H1 (cell line): ENCODE data around the gene GOLGA7B. TPM values are rescaled to one million over a fixed set of nuclear protein-coding genes. Genes with fewer than 3 reads are reported as not detected.

Source experiments
- CTCF ChIA-PET: fragments of 300-600 bp; sonication (Branson Sonifier 250); formaldehyde crosslinking; loops from one replicate; lab custom pipeline; 2021; ENCODE audit not compliant: partially characterized antibody; lab: Charles Lee
- POLR2A ChIA-PET: fragments of 300-600 bp; sonication (Branson Sonifier 250); formaldehyde crosslinking; loops from one replicate; lab custom pipeline; 2021; ENCODE audit warnings: inconsistent platforms; ENCODE audit not compliant: partially characterized antibody; lab: Charles Lee
- DNase-seq, 2 experiments: peaks; one replicate each; pipeline versions ENCODE4 v3.0.0 to v3.0.0-alpha.2; 2010 to 2022; ENCODE audit warnings: low spot score in 2 of 2, low read depth in 1 of 2, mixed read lengths in 1 of 2
- FAIRE-seq: peaks from 2 replicates; lab custom pipeline; 2011; peaks lifted over from hg19 to GRCh38; lab: Jason Lieb, UNC
- H2AFZ ChIP-seq: 2 replicates; pipeline ENCODE4 v1.8.1; 2012; ENCODE audit warnings: low read length, inconsistent platforms
- H2AK5ac ChIP-seq: 2 replicates; pipeline ENCODE4 v1.6.1; 2013; ENCODE audit warnings: low read depth, low read length
- H2BK120ac ChIP-seq: replicated peaks from 2 replicates; pipeline ENCODE3; 2013; ENCODE audit warnings: low read depth, low read length, inconsistent platforms
- H2BK12ac ChIP-seq: 2 replicates; pipeline ENCODE4 v1.6.1; 2013; ENCODE audit warnings: low read depth, low read length
- H2BK15ac ChIP-seq: 2 replicates; pipeline ENCODE4 v1.6.1; 2013; ENCODE audit warnings: low read length
- H2BK20ac ChIP-seq: 2 replicates; pipeline ENCODE4 v1.6.1; 2013; ENCODE audit warnings: low read length
- H2BK5ac ChIP-seq: 2 replicates; pipeline ENCODE4 v1.6.1; 2013; ENCODE audit warnings: low read depth, low read length
- H3K14ac ChIP-seq: 2 replicates; pipeline ENCODE4 v1.6.1; 2013; ENCODE audit warnings: inconsistent platforms; ENCODE audit not compliant: insufficient read length
- H3K18ac ChIP-seq: 2 replicates; pipeline ENCODE4 v1.6.1; 2013; ENCODE audit warnings: low read length; ENCODE audit errors: extremely low read depth
- H3K23ac ChIP-seq: 2 replicates; pipeline ENCODE4 v1.6.1; 2013; ENCODE audit warnings: inconsistent platforms; ENCODE audit not compliant: insufficient read length
- H3K23me2 ChIP-seq: 2 replicates; pipeline ENCODE4 v1.6.1; 2013; ENCODE audit warnings: low read depth, low read length
- H3K27ac ChIP-seq: 2 replicates; pipeline ENCODE4 v1.6.1; 2011; ENCODE audit warnings: low read depth, low read length, inconsistent platforms
- H3K27me3 ChIP-seq, 4 experiments: replicated peaks in 1 of 4; 1 replicate in 1 of 4; 2 replicates in 3 of 4; pipeline versions ENCODE4 v1.6.1 to v1.8.1; 2011 to 2013; ENCODE audit warnings: low read length in 3 of 4, mild to moderate bottlenecking in 3 of 4, inconsistent platforms in 2 of 4, mixed read lengths in 2 of 4, moderate library complexity in 1 of 4; ENCODE audit not compliant: control insufficient read depth in 3 of 4, insufficient read depth in 3 of 4; ENCODE audit errors: extremely low read depth in 1 of 4
- H3K36me3 ChIP-seq, 4 experiments: 2 replicates each; pipeline versions ENCODE4 v1.6.1 to v1.8.1; 2011 to 2013; ENCODE audit warnings: mild to moderate bottlenecking in 4 of 4, low read length in 3 of 4, moderate library complexity in 2 of 4, control low read depth in 1 of 4, inconsistent platforms in 1 of 4; ENCODE audit not compliant: insufficient read depth in 4 of 4, control insufficient read depth in 2 of 4
- H3K4ac ChIP-seq: replicated peaks from 2 replicates; pipeline ENCODE3; 2013; ENCODE audit warnings: low read length, low read depth, mixed read lengths, inconsistent platforms; ENCODE audit not compliant: insufficient read length
- H3K4me1 ChIP-seq, 4 experiments: replicated peaks in 1 of 4; 1 replicate in 1 of 4; 2 replicates in 3 of 4; pipeline versions ENCODE4 v1.6.1 to v1.8.1; 2011 to 2013; ENCODE audit warnings: low read length in 3 of 4, inconsistent platforms in 2 of 4, mixed read lengths in 1 of 4; ENCODE audit not compliant: insufficient read depth in 4 of 4, control insufficient read depth in 3 of 4
- H3K4me2 ChIP-seq, 2 experiments: 2 replicates each; pipeline versions ENCODE4 v1.6.1 to v1.8.1; 2011 to 2013; ENCODE audit warnings: low read depth in 2 of 2, low read length in 2 of 2, control low read depth in 1 of 2, inconsistent platforms in 1 of 2, mild to moderate bottlenecking in 1 of 2; ENCODE audit not compliant: insufficient read depth in 1 of 2
- H3K4me3 ChIP-seq, 4 experiments: fragments of 200-600, 300-600 bp in 1 of 4; sonication (generic), shearing (Covaris generic), sonication (Bioruptor Twin) in 1 of 4; 2 replicates each; pipeline versions ENCODE4 v1.5.1 to v1.8.1; 2011 to 2016; ENCODE audit warnings: low read length in 4 of 4, low read depth in 3 of 4, control low read depth in 2 of 4, inconsistent platforms in 2 of 4, mild to moderate bottlenecking in 2 of 4, mixed read lengths in 1 of 4, moderate library complexity in 1 of 4; ENCODE audit not compliant: insufficient read depth in 2 of 4; ENCODE audit errors: extremely low read depth in 1 of 4
- H3K56ac ChIP-seq: replicated peaks from 2 replicates; pipeline ENCODE3; 2013; ENCODE audit warnings: low read depth, mild to moderate bottlenecking, mixed read lengths, low read length, inconsistent platforms; ENCODE audit not compliant: insufficient read length
- H3K79me1 ChIP-seq: 2 replicates; pipeline ENCODE4 v1.6.1; 2013; ENCODE audit warnings: low read depth, low read length, control low read depth
- H3K79me2 ChIP-seq, 2 experiments: 2 replicates each; pipeline versions ENCODE4 v1.6.1 to v1.8.1; 2012 to 2013; ENCODE audit warnings: low read length in 2 of 2, mild to moderate bottlenecking in 2 of 2, inconsistent platforms in 1 of 2; ENCODE audit not compliant: insufficient read depth in 2 of 2, control insufficient read depth in 1 of 2
- H3K9ac ChIP-seq, 4 experiments: replicated peaks in 1 of 4; 1 replicate in 1 of 4; 2 replicates in 3 of 4; pipeline versions ENCODE4 v1.6.1 to v1.8.1; 2011 to 2013; ENCODE audit warnings: low read depth in 3 of 4, low read length in 3 of 4, control low read depth in 2 of 4, mild to moderate bottlenecking in 2 of 4, moderate library complexity in 2 of 4, inconsistent platforms in 1 of 4; ENCODE audit errors: extremely low read depth in 1 of 4
- H3K9me3 ChIP-seq, 2 experiments: 2 replicates each; pipeline versions ENCODE4 v1.6.1 to v1.8.1; 2012 to 2013; ENCODE audit warnings: mild to moderate bottlenecking in 2 of 2, moderate library complexity in 2 of 2, control low read depth in 1 of 2, inconsistent platforms in 1 of 2, low read depth in 1 of 2, low read length in 1 of 2, mixed read lengths in 1 of 2; ENCODE audit not compliant: insufficient read depth in 2 of 2
- H4K20me1 ChIP-seq, 2 experiments: replicated peaks in 1 of 2; 2 replicates each; pipeline versions ENCODE3 to v1.8.1; 2011 to 2013; ENCODE audit warnings: inconsistent platforms in 2 of 2, low read length in 2 of 2, mild to moderate bottlenecking in 1 of 2; ENCODE audit not compliant: insufficient read depth in 2 of 2, control insufficient read depth in 1 of 2
- H4K5ac ChIP-seq: 2 replicates; pipeline ENCODE4 v1.6.1; 2013; ENCODE audit warnings: low read length, low read depth, mixed read lengths, inconsistent platforms; ENCODE audit not compliant: insufficient read length
- H4K8ac ChIP-seq: 2 replicates; pipeline ENCODE4 v1.8.0; 2013; ENCODE audit warnings: mild to moderate bottlenecking, moderate library complexity, low read length, inconsistent platforms; ENCODE audit not compliant: insufficient read depth; ENCODE audit errors: extremely low read depth
- H4K91ac ChIP-seq: replicated peaks from 2 replicates; pipeline ENCODE3; 2013; ENCODE audit warnings: low read length, mixed read lengths, inconsistent platforms; ENCODE audit not compliant: insufficient read length
- CTBP2 ChIP-seq: IDR thresholded peaks from 2 replicates; pipeline ENCODE4 v1.7.0; 2011; ENCODE audit warnings: borderline replicate concordance, mild to moderate bottlenecking, moderate library complexity, mixed read lengths, low read length; ENCODE audit not compliant: insufficient read depth, insufficient read length
- SP1 ChIP-seq: IDR thresholded peaks from 2 replicates; pipeline ENCODE4 v1.6.1; 2011; ENCODE audit warnings: low read depth, low read length
- WGBS, 2 experiments: shearing (Covaris generic) in 1 of 2; methylation state at CpG; one replicate each; pipeline versions ENCODE4 v1.1.6 to v1.1.7; 2013 to 2015; ENCODE audit warnings: low lambda C conversion rate in 2 of 2, mixed read lengths in 2 of 2, inconsistent platforms in 1 of 2, low coverage in 1 of 2, missing lambda C conversion rate in 1 of 2; ENCODE audit not compliant: insufficient replicate concordance in 2 of 2, insufficient coverage in 1 of 2, insufficient read length in 1 of 2; ENCODE audit errors: extremely low coverage in 1 of 2, missing lambda C conversion rate in 1 of 2; 5-methylcytosine and 5-hydroxymethylcytosine counted together
- polyA plus RNA-seq, 7 experiments: library from polyadenylated mRNA; depleted of rRNA in 3 of 7; stranded (reverse) in 5 of 7; unstranded in 2 of 7; fragments of >200 nt in 5 of 7; fragments of 200-250 nt in 2 of 7; gene quantifications; 1 replicate in 5 of 7; 2 replicates in 1 of 7; 4 replicates in 1 of 7; pipeline versions ENCODE4 v1.2.1 to v1.2.3, GENCODE V29; 2011 to 2013; ENCODE audit warnings: missing spikeins in 2 of 7, mixed read lengths in 2 of 7
- total RNA-seq: library from RNA; stranded (reverse); fragmentation: NEBNext Ultra II Directional; extraction: Animal tissue kit (Norgen Biotek cat#: 25700); gene quantifications from 2 replicates; pipeline ENCODE4 v1.2.1, GENCODE V29; 2021

The GOLGA7B gene
- total and polyA plus RNA-seq, 2 of the 8 experiments (the other 6 are each of a cell fraction or from before 2014, with no cell fraction given) = 0.04 to 0.14 TPM

- Histone ChIP-seq H3K23ac (no peak overlapping the region), H2BK120ac (no peak overlapping the region), H2BK5ac (no peak overlapping the region; the same call in 1 of the 2 replicates), H3K4me2 (no peak overlapping the region), H3K79me1 (no peaks in the 10 kb centered on the region), H2AK5ac (no peak overlapping the region), H2AFZ (no peak overlapping the region), H3K14ac (no peak overlapping the region), H2BK20ac (no peak overlapping the region), H3K27ac (no peak overlapping the region), H4K91ac (no peak overlapping the region), H3K79me2 (no peaks in the 10 kb centered on the region), H3K36me3 (no peaks in the 10 kb centered on the region), H3K4me1 (peaks cover 6 to 15% (median 10%) of the 10 kb centered on the region in 4 experiments), H4K5ac (no peak overlapping the region), H2BK12ac (no peak overlapping the region), H3K27me3 (no peaks in the 10 kb centered on the region), H4K20me1 (no peaks in the 10 kb centered on the region), H3K23me2 (0 out of 2 replicates have a peak, but pooled peaks cover 1% of the 10 kb centered on the region), H3K4me3 (no peak overlapping the region), H2BK15ac (no peak overlapping the region), H3K56ac (no peak overlapping the region), H4K8ac (no peak overlapping the region), H3K9ac (no peak overlapping the region), H3K9me3 (no peaks in the 10 kb centered on the region), H3K18ac (no peak overlapping the region), H3K4ac (no peak overlapping the region)
- WGBS, 2 experiments = 98% methylated on average over 9 of the region's 11 CpGs; no CpG with 5 or more reads in 1 of the 2 experiments
- ChIA-PET CTCF (interaction anchor here (1.0 to 14.5 kb wide), 8 partner anchors 10 to 186 kb away, joined by 3 to 236 read pairs (median 4); no protein-coding TSS in a partner anchor), POLR2A (interaction anchor here (1.2 kb wide), 1 partner anchor 12 kb away, joined by 3 read pairs; no protein-coding TSS in a partner anchor)
- no peak for TF ChIP-seq SP1
- TF ChIP-seq CTBP2 = no peak
- DNase-seq = no peak
- no peak for FAIRE-seq
These were observed 14.2 kb downstream of the GOLGA7B start for GRCh38 chr10:97863808-97864207.
